DMS79 treated with DMSO at 0.1 percent for 48 hours (cell line): Measurements from ENCODE around the gene SUPT20HL1.

Experiments
- DNase-seq: peaks from one replicate; lab custom pipeline; 2025; lab: John Stamatoyannopoulos, UW

Gene SUPT20HL1

GRCh38 chrX:24396931-24397279, 36.5 kb downstream of the SUPT20HL1 start:
- no peak for DNase-seq

- DNase-seq: no peak
Observed at GRCh38 chrX:24398766-24399165, 38.3 kb downstream of the SUPT20HL1 start.

- no peak for DNase-seq
Observed at GRCh38 chrX:24399550-24399949, 39.1 kb downstream of the SUPT20HL1 start.

GRCh38 chrX:24405959-24406358, 45.5 kb downstream of the SUPT20HL1 start:
- no peak for DNase-seq
